HepG2 (cell line): ENCODE measurements around the gene ABTB2. TPM values are rescaled to one million over a fixed set of nuclear protein-coding genes. Genes with fewer than 3 reads are reported as not detected.

Source experiments
- ARHGAP35 ChIP-seq: sonication (generic); formaldehyde crosslinking; IDR thresholded peaks from 2 replicates; pipeline ENCODE4 v1.9.0; 2022; ENCODE audit warnings: mild to moderate bottlenecking, inconsistent platforms, moderate library complexity, missing genetic modification reagents, borderline replicate concordance
- FOXM1 ChIP-seq: sonication (generic); formaldehyde crosslinking; IDR thresholded peaks from 2 replicates; pipeline ENCODE4 v1.5.0; 2020; ENCODE audit warnings: missing genetic modification reagents
- IRF2 ChIP-seq: IDR thresholded peaks from 2 replicates; pipeline ENCODE4 v1.6.1; 2018; ENCODE audit warnings: missing genetic modification reagents, missing compliant biosample characterization
- NR2F6 ChIP-seq, 2 experiments: IDR thresholded peaks; 2 replicates each; pipeline ENCODE4 v1.6.1; 2016; ENCODE audit warnings: antibody characterized with exemption in 1 of 2, mild to moderate bottlenecking in 1 of 2
- PITX1 ChIP-seq: sonication (generic); formaldehyde crosslinking; IDR thresholded peaks from 2 replicates; pipeline ENCODE4 v1.5.1; 2020; ENCODE audit warnings: mild to moderate bottlenecking, missing genetic modification reagents
- SATB2 ChIP-seq: sonication (generic); formaldehyde crosslinking; IDR thresholded peaks from 2 replicates; pipeline ENCODE4 v1.5.0; 2020; ENCODE audit warnings: missing genetic modification reagents
- SRSF4 ChIP-seq: fragments of 200-400 bp; formaldehyde crosslinking; IDR thresholded peaks from one replicate; pipeline ENCODE4 v1.6.1; 2018; ENCODE audit warnings: mild to moderate bottlenecking, low read depth, low read length, moderate library complexity; ENCODE audit not compliant: poor library complexity, severe bottlenecking
- TMF1 ChIP-seq: sonication (generic); formaldehyde crosslinking; IDR thresholded peaks from 2 replicates; pipeline ENCODE4 v1.8.1; 2022; ENCODE audit warnings: low read depth, missing genetic modification reagents
- XRCC5 ChIP-seq: fragments of 200-400 bp; formaldehyde crosslinking; optimal IDR thresholded peaks from 2 replicates; pipeline ENCODE3; 2017; ENCODE audit warnings: mild to moderate bottlenecking, low read length
- ZNF264 ChIP-seq: sonication (generic); formaldehyde crosslinking; IDR thresholded peaks from 2 replicates; pipeline ENCODE4 v1.4.0; 2020; ENCODE audit warnings: missing genetic modification reagents
- ZNF496 ChIP-seq: sonication (generic); formaldehyde crosslinking; IDR thresholded peaks from 2 replicates; pipeline ENCODE4 v1.8.1; 2023; ENCODE audit warnings: mild to moderate bottlenecking, moderate library complexity, missing genetic modification reagents; ENCODE audit not compliant: insufficient replicate concordance
- ZNF879 ChIP-seq: sonication (generic); formaldehyde crosslinking; IDR thresholded peaks from 2 replicates; pipeline ENCODE4 v1.8.1; 2023; ENCODE audit warnings: missing genetic modification reagents
- polyA plus RNA-seq, 8 experiments: library from polyadenylated mRNA; depleted of rRNA in 3 of 8; stranded (reverse) in 7 of 8; unstranded in 1 of 8; fragments of >200 nt; fragmentation: Illumina TruSeq in 4 of 8; extraction: Trizol in 4 of 8; gene quantifications; 2 replicates each; pipeline versions ENCODE4 v1.2.1 to v1.2.3, GENCODE V29; 2011 to 2016; ENCODE audit warnings: low read depth in 4 of 8, missing spikeins in 1 of 8, mixed read lengths in 1 of 8; ENCODE audit not compliant: insufficient read depth in 1 of 8
- total RNA-seq, 5 experiments: library from RNA; depleted of rRNA; stranded (reverse); fragments of >200 nt; fragmentation: Illumina TruSeq; extraction: Trizol; gene quantifications; 2 replicates each; pipeline ENCODE4 v1.2.3, GENCODE V29; 2016; ENCODE audit warnings: low read depth in 1 of 5
- TF ChIP-seq, protein P1 (sequence below): sonication (generic); formaldehyde crosslinking; IDR thresholded peaks from one replicate; pipeline ENCODE4 v1.5.1; 2020; ENCODE audit warnings: mild to moderate bottlenecking, missing genetic modification reagents; ENCODE audit errors: not compliant biosample characterization
- TF ChIP-seq, protein P2 (sequence below): sonication (generic); formaldehyde crosslinking; IDR thresholded peaks from 2 replicates; pipeline ENCODE4 v1.4.0; 2020; ENCODE audit warnings: missing genetic modification reagents
- TF ChIP-seq, protein P3 (sequence below): sonication (generic); formaldehyde crosslinking; IDR thresholded peaks from 2 replicates; pipeline ENCODE4 v1.4.0; 2020; ENCODE audit warnings: missing genetic modification reagents; ENCODE audit errors: not compliant biosample characterization

Gene ABTB2
- total and polyA plus RNA-seq, 2 of the 13 experiments (the other 11 are each of a cell fraction or from before 2014, with no cell fraction given), result 5.1 to 15.4 TPM

DNA sequence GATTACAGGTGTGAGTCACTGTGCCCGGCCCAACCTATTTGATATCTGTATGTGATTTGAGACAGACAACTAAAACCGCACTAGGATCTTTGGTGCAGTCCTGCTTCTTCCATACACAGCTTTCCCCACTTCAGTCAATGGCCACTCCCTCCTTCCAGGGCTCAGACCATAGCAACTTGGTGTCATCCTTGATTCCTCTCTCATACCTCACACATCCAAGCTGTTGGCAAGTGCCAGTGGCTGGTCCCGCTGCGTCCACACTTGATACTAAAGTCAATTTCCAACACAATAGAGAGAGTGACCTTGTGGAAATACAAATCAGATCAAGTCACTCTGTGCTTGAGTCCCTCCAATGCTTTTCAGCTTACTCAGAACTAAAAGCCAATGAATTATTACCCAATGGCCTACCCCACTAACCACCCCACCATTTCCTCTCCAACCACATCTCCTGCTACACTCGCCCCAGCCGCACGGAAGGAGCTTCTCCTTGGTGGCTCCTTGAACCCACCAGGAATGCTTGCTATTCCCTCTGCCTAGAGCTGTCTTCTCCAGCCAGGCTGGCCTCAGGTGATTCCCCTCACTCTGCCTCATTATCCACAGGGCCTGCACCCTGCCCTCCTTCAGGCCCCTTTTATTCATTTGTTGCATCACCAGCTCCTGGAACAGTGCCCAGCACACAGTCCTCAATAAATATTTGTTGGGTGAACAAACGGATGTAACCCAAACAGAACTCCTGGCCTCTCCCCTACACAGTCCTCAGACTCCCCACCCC, 12.9 kb downstream of the ABTB2 start (continued):
- TF ChIP-seq, protein P1, sequence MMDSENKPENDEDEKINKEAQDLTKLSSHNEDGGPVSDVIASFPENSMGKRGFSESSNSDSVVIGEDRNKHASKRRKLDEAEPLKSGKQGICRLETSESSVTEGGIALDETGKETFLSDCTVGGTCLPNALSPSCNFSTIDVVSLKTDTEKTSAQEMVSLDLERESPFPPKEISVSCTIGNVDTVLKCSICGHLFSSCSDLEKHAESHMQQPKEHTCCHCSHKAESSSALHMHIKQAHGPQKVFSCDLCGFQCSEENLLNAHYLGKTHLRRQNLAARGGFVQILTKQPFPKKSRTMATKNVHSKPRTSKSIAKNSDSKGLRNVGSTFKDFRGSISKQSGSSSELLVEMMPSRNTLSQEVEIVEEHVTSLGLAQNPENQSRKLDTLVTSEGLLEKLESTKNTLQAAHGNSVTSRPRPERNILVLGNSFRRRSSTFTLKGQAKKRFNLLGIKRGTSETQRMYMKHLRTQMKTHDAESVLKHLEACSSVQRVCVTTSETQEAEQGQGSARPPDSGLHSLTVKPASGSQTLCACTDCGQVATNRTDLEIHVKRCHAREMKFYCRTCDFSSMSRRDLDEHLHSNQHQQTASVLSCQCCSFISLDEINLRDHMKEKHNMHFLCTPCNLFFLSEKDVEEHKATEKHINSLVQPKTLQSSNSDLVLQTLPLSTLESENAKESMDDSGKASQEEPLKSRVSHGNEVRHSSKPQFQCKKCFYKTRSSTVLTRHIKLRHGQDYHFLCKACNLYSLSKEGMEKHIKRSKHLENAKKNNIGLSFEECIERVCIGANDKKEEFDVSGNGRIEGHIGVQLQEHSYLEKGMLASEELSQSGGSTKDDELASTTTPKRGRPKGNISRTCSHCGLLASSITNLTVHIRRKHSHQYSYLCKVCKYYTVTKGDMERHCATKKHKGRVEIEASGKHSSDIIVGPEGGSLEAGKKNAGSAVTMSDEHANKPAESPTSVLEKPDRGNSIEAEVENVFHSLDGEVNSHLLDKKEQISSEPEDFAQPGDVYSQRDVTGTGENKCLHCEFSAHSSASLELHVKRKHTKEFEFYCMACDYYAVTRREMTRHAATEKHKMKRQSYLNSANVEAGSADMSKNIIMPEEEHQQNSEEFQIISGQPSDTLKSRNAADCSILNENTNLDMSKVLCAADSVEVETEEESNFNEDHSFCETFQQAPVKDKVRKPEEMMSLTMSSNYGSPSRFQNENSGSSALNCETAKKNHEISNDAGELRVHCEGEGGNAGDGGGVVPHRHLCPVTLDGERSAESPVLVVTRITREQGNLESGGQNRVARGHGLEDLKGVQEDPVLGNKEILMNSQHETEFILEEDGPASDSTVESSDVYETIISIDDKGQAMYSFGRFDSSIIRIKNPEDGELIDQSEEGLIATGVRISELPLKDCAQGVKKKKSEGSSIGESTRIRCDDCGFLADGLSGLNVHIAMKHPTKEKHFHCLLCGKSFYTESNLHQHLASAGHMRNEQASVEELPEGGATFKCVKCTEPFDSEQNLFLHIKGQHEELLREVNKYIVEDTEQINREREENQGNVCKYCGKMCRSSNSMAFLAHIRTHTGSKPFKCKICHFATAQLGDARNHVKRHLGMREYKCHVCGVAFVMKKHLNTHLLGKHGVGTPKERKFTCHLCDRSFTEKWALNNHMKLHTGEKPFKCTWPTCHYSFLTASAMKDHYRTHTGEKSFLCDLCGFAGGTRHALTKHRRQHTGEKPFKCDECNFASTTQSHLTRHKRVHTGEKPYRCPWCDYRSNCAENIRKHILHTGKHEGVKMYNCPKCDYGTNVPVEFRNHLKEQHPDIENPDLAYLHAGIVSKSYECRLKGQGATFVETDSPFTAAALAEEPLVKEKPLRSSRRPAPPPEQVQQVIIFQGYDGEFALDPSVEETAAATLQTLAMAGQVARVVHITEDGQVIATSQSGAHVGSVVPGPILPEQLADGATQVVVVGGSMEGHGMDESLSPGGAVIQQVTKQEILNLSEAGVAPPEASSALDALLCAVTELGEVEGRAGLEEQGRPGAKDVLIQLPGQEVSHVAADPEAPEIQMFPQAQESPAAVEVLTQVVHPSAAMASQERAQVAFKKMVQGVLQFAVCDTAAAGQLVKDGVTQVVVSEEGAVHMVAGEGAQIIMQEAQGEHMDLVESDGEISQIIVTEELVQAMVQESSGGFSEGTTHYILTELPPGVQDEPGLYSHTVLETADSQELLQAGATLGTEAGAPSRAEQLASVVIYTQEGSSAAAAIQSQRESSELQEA (CRISPR knock-in tag), result no peak
- TF ChIP-seq ZNF496 (no peak), SRSF4 (no peak), FOXM1 (no peak), ZNF264 (CRISPR knock-in tag) (0 out of 2 replicates have a peak, but pooled peaks have one; percentile 53), TMF1 (CRISPR knock-in tag) (no peak), SATB2 (CRISPR knock-in tag) (no peak), PITX1 (CRISPR knock-in tag) (peak; percentile 87), XRCC5 (peak; percentile 65), ZNF879 (no peak), ARHGAP35 (CRISPR knock-in tag) (no peak), NR2F6 (IDR thresholded peaks at IDR 0.05) (peak; percentile 63; the same call in 1 of the 2 replicates), NR2F6 (CRISPR knock-in tag; IDR thresholded peaks at IDR 0.05) (peak; percentile 87), IRF2 (CRISPR knock-in tag) (peak; percentile 93)
- TF ChIP-seq, protein P2, sequence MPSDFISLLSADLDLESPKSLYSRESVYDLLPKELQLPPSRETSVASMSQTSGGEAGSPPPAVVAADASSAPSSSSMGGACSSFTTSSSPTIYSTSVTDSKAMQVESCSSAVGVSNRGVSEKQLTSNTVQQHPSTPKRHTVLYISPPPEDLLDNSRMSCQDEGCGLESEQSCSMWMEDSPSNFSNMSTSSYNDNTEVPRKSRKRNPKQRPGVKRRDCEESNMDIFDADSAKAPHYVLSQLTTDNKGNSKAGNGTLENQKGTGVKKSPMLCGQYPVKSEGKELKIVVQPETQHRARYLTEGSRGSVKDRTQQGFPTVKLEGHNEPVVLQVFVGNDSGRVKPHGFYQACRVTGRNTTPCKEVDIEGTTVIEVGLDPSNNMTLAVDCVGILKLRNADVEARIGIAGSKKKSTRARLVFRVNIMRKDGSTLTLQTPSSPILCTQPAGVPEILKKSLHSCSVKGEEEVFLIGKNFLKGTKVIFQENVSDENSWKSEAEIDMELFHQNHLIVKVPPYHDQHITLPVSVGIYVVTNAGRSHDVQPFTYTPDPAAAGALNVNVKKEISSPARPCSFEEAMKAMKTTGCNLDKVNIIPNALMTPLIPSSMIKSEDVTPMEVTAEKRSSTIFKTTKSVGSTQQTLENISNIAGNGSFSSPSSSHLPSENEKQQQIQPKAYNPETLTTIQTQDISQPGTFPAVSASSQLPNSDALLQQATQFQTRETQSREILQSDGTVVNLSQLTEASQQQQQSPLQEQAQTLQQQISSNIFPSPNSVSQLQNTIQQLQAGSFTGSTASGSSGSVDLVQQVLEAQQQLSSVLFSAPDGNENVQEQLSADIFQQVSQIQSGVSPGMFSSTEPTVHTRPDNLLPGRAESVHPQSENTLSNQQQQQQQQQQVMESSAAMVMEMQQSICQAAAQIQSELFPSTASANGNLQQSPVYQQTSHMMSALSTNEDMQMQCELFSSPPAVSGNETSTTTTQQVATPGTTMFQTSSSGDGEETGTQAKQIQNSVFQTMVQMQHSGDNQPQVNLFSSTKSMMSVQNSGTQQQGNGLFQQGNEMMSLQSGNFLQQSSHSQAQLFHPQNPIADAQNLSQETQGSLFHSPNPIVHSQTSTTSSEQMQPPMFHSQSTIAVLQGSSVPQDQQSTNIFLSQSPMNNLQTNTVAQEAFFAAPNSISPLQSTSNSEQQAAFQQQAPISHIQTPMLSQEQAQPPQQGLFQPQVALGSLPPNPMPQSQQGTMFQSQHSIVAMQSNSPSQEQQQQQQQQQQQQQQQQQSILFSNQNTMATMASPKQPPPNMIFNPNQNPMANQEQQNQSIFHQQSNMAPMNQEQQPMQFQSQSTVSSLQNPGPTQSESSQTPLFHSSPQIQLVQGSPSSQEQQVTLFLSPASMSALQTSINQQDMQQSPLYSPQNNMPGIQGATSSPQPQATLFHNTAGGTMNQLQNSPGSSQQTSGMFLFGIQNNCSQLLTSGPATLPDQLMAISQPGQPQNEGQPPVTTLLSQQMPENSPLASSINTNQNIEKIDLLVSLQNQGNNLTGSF (CRISPR knock-in tag), result no peak
- TF ChIP-seq, protein P3, sequence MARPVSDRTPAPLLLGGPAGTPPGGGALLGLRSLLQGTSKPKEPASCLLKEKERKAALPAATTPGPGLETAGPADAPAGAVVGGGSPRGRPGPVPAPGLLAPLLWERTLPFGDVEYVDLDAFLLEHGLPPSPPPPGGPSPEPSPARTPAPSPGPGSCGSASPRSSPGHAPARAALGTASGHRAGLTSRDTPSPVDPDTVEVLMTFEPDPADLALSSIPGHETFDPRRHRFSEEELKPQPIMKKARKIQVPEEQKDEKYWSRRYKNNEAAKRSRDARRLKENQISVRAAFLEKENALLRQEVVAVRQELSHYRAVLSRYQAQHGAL (CRISPR knock-in tag), result no peak
